Measurements from ENCODE around the gene PUSL1.

Gene PUSL1

GRCh38 chr1:1307923-1308755 lies at the start of gene PUSL1, which contains the start of gene ACAP3:
TSS of gene PUSL1 (plus strand) at chr1:1308597. CDS start at chr1:1308644, 47 bp downstream.
TSS of gene ACAP3 (minus strand) at chr1:1307930. CDS start at chr1:1307815, 115 bp downstream.
- DNase-seq (ENCODE audit: low read depth in 3 of 3), result peak; percentile 75 to 79 (median 77)

- no peak for DNase-seq (ENCODE audit: low read depth in 3 of 3)
Measured at GRCh38 chr1:1259119-1259488, 49.3 kb upstream of the PUSL1 start.

DNA sequence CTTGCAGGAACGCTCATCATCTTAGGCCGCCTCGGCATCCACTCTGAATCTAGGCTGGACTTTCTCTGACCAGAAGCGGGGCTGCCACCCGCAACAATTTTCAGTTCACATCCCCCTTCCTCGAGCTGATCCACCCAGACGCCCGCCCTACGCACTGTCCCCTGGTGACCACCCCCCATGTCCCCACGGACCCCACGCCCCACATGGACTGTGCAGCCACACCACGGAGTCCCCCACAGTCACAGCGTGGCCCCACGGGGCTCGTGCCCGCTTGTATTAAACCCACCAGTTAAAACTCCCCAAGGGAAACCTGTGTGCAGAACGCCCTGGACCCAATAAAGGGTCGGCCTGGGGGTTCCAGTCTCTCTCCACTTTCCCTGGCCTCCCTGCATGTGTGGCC lies 48.9 kb upstream of the PUSL1 start:
- no peak for DNase-seq (ENCODE audit: low read depth in 3 of 3)

DNA sequence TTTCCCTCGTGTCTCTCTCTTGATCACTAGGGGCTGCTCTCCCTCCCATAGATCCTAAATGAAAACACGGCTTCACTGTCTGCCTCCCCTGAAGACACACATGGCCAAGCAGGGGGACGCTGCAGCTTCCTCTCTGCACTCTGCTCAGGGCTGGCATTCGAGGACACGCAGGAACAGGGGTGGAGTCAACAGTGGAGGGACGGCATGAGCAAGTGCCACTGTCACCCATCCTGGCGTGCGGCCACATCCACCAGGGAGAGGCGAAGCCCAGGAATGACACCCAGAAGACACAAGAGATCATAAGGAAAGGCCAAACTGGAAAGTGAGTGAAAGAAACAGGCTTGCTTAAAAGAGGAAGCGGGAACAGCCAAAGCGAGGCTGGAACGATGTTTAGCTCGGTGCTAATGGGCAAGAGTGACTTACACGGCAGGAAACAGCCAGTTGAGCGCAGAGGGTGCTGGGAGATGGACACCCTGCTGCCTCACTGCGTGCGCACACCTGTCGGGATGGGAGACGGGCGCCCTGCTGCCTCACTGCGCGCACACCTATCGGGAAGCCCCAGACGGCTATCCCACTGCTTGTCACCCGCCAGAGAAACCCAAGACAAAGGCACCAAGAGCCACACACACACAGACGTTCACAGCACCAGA lies 48.3 kb upstream of the PUSL1 start:
- DNase-seq (ENCODE audit: low read depth in 3 of 3), result no peak

GRCh38 chr1:1260843-1261560 lies 47.4 kb upstream of the PUSL1 start:
- DNase-seq (ENCODE audit: low read depth in 3 of 3), result no peak

GRCh38 chr1:1262071-1262470 lies 46.3 kb upstream of the PUSL1 start:
- DNase-seq (ENCODE audit: low read depth in 3 of 3), result no peak

DNA sequence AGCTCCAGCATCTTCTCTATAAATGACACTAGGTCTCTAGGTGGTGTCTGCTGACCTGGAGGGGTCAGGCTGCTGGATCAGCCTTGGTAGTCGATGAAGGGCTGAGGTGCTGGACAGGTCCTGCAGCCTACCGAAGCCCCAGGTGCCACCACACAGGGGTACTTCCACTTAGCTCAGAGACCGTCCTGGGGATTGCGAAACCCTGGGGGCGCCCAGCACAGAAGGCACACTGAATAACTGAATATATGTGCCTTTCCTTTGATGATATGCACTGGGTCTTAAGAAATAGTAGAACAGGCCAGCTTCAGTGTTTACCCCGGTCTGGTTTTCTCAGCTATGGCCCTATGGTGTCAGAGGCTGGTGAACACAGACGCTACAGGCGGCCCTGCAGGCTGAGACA lies 45.6 kb upstream of the PUSL1 start:
- no peak for DNase-seq (ENCODE audit: low read depth in 3 of 3)

- DNase-seq (ENCODE audit: low read depth in 3 of 3), result no peak
Measured at GRCh38 chr1:1264026-1264425, 44.4 kb upstream of the PUSL1 start.

DNA sequence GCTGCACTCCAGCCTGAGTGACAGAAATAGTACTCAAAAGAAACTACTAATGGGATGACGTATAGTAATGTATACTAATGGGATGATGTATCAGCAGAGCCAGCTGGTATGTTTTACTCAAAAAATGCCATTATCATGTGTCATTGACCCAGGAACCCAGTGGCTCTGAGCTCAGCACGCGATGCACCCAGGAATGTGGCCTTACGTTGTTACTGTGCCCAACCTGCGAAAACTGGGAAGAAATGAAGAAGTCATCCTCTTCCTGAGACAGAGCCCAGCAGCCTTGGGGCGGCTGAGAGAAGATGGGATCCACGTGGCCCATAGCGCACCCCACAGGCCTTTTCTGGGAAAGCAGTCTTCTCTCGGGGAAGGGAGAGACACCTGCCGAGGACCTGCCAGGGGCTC lies 43.5 kb upstream of the PUSL1 start:
- DNase-seq (ENCODE audit: low read depth in 3 of 3), result no peak

- no peak for DNase-seq (ENCODE audit: low read depth in 3 of 3)
Measured at GRCh38 chr1:1267488-1268283, 40.7 kb upstream of the PUSL1 start.

GRCh38 chr1:1268284-1268682 lies 40.1 kb upstream of the PUSL1 start:
- no peak for DNase-seq (ENCODE audit: low read depth in 3 of 3)

- DNase-seq (ENCODE audit: low read depth in 3 of 3), result no peak
Measured at GRCh38 chr1:1270813-1271212, 37.6 kb upstream of the PUSL1 start.

GRCh38 chr1:1272341-1273208 lies 35.8 kb upstream of the PUSL1 start:
- no peak for DNase-seq (ENCODE audit: low read depth in 3 of 3)

GRCh38 chr1:1273209-1273511 lies 35.2 kb upstream of the PUSL1 start:
- no peak for DNase-seq (ENCODE audit: low read depth in 3 of 3)

DNA sequence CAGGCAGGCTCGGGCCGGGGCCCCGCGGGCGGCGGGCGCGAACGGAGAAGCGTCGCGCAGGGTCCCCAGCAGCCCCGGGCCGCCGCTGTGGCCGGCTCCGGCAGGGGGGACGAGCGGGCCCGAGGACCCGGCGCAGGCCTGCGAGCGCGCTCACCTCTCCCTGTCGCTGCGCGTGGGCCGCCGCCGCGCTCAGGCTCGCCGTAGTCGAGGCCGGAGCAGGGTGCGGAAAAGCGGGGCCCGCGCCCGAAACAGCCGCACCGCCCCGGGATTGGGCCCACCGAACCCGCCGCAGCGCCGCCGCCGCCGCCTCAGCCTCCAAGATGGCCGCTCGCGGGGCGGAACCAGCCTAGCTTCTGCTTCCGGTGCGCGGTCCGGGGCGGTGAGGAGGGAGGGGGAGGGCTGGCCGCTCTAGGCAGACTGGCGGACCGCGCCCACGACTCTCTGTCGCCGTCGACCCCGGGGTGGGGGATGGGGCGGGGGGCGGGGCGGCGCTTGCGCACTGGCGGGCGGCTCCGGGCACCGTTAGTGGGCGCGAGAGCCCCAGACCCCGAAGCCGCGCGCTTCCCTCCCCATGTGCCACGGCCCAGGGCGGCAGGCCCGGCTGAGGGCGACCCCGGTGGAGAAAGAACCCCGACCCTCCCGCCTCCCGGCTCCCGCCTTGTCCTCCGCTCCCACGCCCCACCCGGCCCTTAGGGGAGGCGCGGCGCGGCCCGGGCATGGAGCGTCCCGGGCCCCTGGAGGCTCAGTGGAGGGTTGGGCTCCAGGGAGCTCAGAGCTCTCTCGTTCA lies 34.7 kb upstream of the PUSL1 start, which contains the start of gene UBE2J2:
Gene UBE2J2, minus strand, starts transcription at position 343 of the 787 bp plus-strand sequence. CDS start 5,862 bp downstream, outside the sequence.
- DNase-seq (ENCODE audit: low read depth in 3 of 3), result peak; percentile 88 to 91 (median 90)

DNA sequence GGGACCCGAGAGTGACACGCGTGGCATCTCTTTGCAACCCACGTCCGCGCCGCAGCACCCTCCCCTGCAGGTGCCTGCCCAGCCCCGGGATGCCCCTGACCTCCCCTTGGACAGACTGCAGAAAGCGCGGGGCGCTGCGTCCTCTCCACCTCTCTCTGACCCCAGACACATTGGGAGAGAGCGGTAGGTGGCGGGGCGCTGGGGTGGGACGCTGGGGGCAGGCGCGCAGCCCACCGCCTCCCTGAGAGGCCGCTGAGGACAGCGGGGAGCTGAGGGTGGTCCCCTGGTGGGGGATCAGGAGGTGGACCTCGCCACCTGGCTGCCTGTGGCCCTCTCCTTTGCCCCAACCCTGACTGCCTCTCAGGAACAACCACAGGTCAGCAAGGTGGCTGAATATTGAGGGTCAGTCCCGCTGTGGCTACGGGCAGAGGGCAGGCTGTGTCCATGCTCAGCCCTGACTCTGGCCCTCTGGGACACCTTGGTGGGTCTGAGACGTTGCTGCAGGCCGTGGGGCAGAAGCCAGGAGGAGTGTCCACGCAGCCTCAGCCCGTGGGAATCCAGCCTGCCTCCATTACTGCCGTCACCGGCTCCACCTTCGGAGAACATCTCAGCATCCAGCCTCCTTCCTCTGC lies 34.0 kb upstream of the PUSL1 start:
- no peak for DNase-seq (ENCODE audit: low read depth in 3 of 3)

- no peak for DNase-seq (ENCODE audit: low read depth in 3 of 3)
Measured at GRCh38 chr1:1274931-1275431, 33.4 kb upstream of the PUSL1 start.

GRCh38 chr1:1275836-1276235 lies 32.6 kb upstream of the PUSL1 start:
- DNase-seq (ENCODE audit: low read depth in 3 of 3), result no peak

GRCh38 chr1:1278620-1279019 lies 29.8 kb upstream of the PUSL1 start:
- DNase-seq (ENCODE audit: low read depth in 3 of 3), result no peak

Measured in stimulated activated CD4-positive, alpha-beta T cell treated with anti-CD3 and anti-CD28 coated beads, TNF-alpha, amount 100 ng/mL, for 4 hours (primary cell).